LoVo (cell line): ENCODE measurements around the gene ABCA5.

Source experiments
- DNase-seq: peaks from one replicate; pipeline ENCODE4 v3.0.0-alpha.2; 2016; ENCODE audit warnings: low spot score

The ABCA5 gene

GRCh38 chr17:69327060-69327831, at the start of gene ABCA5:
Gene ABCA5, minus strand, starts transcription at chr17:69327133. Its CDS starts 12,718 bp downstream, at chr17:69314415.
- peak; percentile 95 for DNase-seq

- no peak for DNase-seq
These were observed 48.3 kb upstream of the ABCA5 start for GRCh38 chr17:69375229-69375628.

- no peak for DNase-seq
These were observed 46.1 kb upstream of the ABCA5 start for GRCh38 chr17:69373069-69373468.

- no peak for DNase-seq
These were observed 40.4 kb upstream of the ABCA5 start for GRCh38 chr17:69367298-69367697.

GRCh38 chr17:69363488-69364210, 36.7 kb upstream of the ABCA5 start:
- no peak for DNase-seq

GRCh38 chr17:69361156-69361555, 34.2 kb upstream of the ABCA5 start:
- no peak for DNase-seq

GRCh38 chr17:69358688-69359596, 32.0 kb upstream of the ABCA5 start:
- DNase-seq = no peak

GRCh38 chr17:69357701-69358100, 30.8 kb upstream of the ABCA5 start:
- DNase-seq = no peak

GRCh38 chr17:69356625-69357024, 29.7 kb upstream of the ABCA5 start:
- DNase-seq = no peak

GRCh38 chr17:69350911-69351310, 24.0 kb upstream of the ABCA5 start:
- DNase-seq = no peak

GRCh38 chr17:69348429-69348828, 21.5 kb upstream of the ABCA5 start:
- DNase-seq = no peak

- no peak for DNase-seq
These were observed 19.8 kb upstream of the ABCA5 start for GRCh38 chr17:69346766-69347165.

- peak; percentile 40 for DNase-seq
These were observed 18.0 kb upstream of the ABCA5 start for GRCh38 chr17:69344939-69345338.

GRCh38 chr17:69342896-69343644, 16.1 kb upstream of the ABCA5 start:
- no peak for DNase-seq

- no peak for DNase-seq
These were observed 13.0 kb upstream of the ABCA5 start for GRCh38 chr17:69339937-69340336.

- no peak for DNase-seq
These were observed 10.1 kb upstream of the ABCA5 start for GRCh38 chr17:69336996-69337395.

- no peak for DNase-seq
These were observed 9.6 kb upstream of the ABCA5 start for GRCh38 chr17:69336580-69336979.

GRCh38 chr17:69335058-69335457, 8.1 kb upstream of the ABCA5 start:
- peak; percentile 41 for DNase-seq

GRCh38 chr17:69333561-69333960, 6.6 kb upstream of the ABCA5 start:
- no peak for DNase-seq

GRCh38 chr17:69331756-69332155, 4.8 kb upstream of the ABCA5 start:
- DNase-seq = no peak

GRCh38 chr17:69326377-69327059, 415 bp downstream of the ABCA5 start:
- DNase-seq = peak; percentile 4
